Measurements from ENCODE around the gene SQOR. TPM values are rescaled to one million over a fixed set of nuclear protein-coding genes. Genes with fewer than 3 reads are reported as not detected.

The SQOR gene
- total and polyA plus RNA-seq, 2 donors (not counting 1 experiment from before 2014, with no cell fraction given): 81.5 to 129 TPM

GRCh38 chr15:45719490-45719889, 84.7 kb downstream of the SQOR start:
- H2AFZ ChIP-seq (ENCODE audit: low read length): no peak overlapping the region
- no peak for TF ChIP-seq CTCF (conservative IDR thresholded peaks at IDR 0.05 in 1 of 2, IDR thresholded peaks at IDR 0.05 in 1 of 2; ENCODE audit: low read depth in 1 of 2, low read length in 2 of 2)
- TF ChIP-seq EZH2 (IDR thresholded peaks at IDR 0.05; ENCODE audit: low read length, missing control alignments): no peak
- no peak overlapping the region for H3K4me2 ChIP-seq (ENCODE audit: extremely low read depth, insufficient read depth, low read length)

GRCh38 chr15:45720183-45720582, 85.4 kb downstream of the SQOR start:
- Histone ChIP-seq H3K4me2 (ENCODE audit: extremely low read depth, insufficient read depth, low read length) (no peak overlapping the region), H3K4me1 (ENCODE audit: control insufficient read depth, extremely low read depth, insufficient read depth, low read length) (no peaks in the 10 kb centered on the region)

More at GRCh38 chr15:45719490-45719889, 84.7 kb downstream of the SQOR start:
- no peaks in the 10 kb centered on the region for H4K20me1 ChIP-seq (ENCODE audit: control insufficient read depth, extremely low read depth, insufficient read depth, low read length)
- peak in 1 of 2 donors; percentile 43 for DNase-seq (ENCODE audit: low read depth in 2 of 2)
- H3K27me3 ChIP-seq (ENCODE audit: control insufficient read depth, insufficient read depth, low read length): peaks cover 6% of the 10 kb centered on the region
- H3K4me3 ChIP-seq (replicated peaks in 1 of 4; ENCODE audit: control extremely low read depth in 1 of 4, insufficient read depth in 1 of 4, low read depth in 3 of 4, low read length in 4 of 4): no peak overlapping the region
- H3K9ac ChIP-seq (ENCODE audit: insufficient read depth, low read length): no peak overlapping the region
- H3K27ac ChIP-seq (ENCODE audit: insufficient read depth, low read length): no peak overlapping the region
- H3K36me3 ChIP-seq (ENCODE audit: control insufficient read depth, insufficient read depth, low read length): no peaks in the 10 kb centered on the region
- H3K9me3 ChIP-seq (ENCODE audit: control insufficient read depth, insufficient read depth, low read depth, low read length): no peaks in the 10 kb centered on the region
- no peaks in the 10 kb centered on the region for H3K79me2 ChIP-seq (ENCODE audit: control insufficient read depth, insufficient read depth, low read length)
- peaks cover 2% of the 10 kb centered on the region for H3K4me1 ChIP-seq (ENCODE audit: control insufficient read depth, extremely low read depth, insufficient read depth, low read length)

GRCh38 chr15:45728641-45729040, 93.8 kb downstream of the SQOR start:
- H3K4me3 ChIP-seq (replicated peaks in 1 of 4; ENCODE audit: control extremely low read depth in 1 of 4, insufficient read depth in 1 of 4, low read depth in 3 of 4, low read length in 4 of 4): no peak overlapping the region
- no peaks in the 10 kb centered on the region for H4K20me1 ChIP-seq (ENCODE audit: control insufficient read depth, extremely low read depth, insufficient read depth, low read length)
- H3K4me1 ChIP-seq (ENCODE audit: control insufficient read depth, extremely low read depth, insufficient read depth, low read length): no peaks in the 10 kb centered on the region
- no peak overlapping the region for H3K9ac ChIP-seq (ENCODE audit: insufficient read depth, low read length)
- no peaks in the 10 kb centered on the region for H3K9me3 ChIP-seq (ENCODE audit: control insufficient read depth, insufficient read depth, low read depth, low read length)
- H3K36me3 ChIP-seq (ENCODE audit: control insufficient read depth, insufficient read depth, low read length): no peaks in the 10 kb centered on the region
- no peak for TF ChIP-seq EZH2 (IDR thresholded peaks at IDR 0.05; ENCODE audit: low read length, missing control alignments)
- no peak for TF ChIP-seq CTCF (conservative IDR thresholded peaks at IDR 0.05 in 1 of 2, IDR thresholded peaks at IDR 0.05 in 1 of 2; ENCODE audit: low read depth in 1 of 2, low read length in 2 of 2)
- no peaks in the 10 kb centered on the region for H3K79me2 ChIP-seq (ENCODE audit: control insufficient read depth, insufficient read depth, low read length)
- H3K27me3 ChIP-seq (ENCODE audit: control insufficient read depth, insufficient read depth, low read length): no peaks in the 10 kb centered on the region
- no peak for DNase-seq (ENCODE audit: low read depth in 2 of 2)
- H3K4me2 ChIP-seq (ENCODE audit: extremely low read depth, insufficient read depth, low read length): no peak overlapping the region
- H2AFZ ChIP-seq (ENCODE audit: low read length): no peak overlapping the region
- no peak overlapping the region for H3K27ac ChIP-seq (ENCODE audit: insufficient read depth, low read length)

More at GRCh38 chr15:45720183-45720582, 85.4 kb downstream of the SQOR start:
- Histone ChIP-seq H3K9me3 (ENCODE audit: control insufficient read depth, insufficient read depth, low read depth, low read length) (no peaks in the 10 kb centered on the region), H3K27ac (ENCODE audit: insufficient read depth, low read length) (no peak overlapping the region), H4K20me1 (ENCODE audit: control insufficient read depth, extremely low read depth, insufficient read depth, low read length) (no peaks in the 10 kb centered on the region), H3K27me3 (ENCODE audit: control insufficient read depth, insufficient read depth, low read length) (peaks cover 6% of the 10 kb centered on the region), H3K79me2 (ENCODE audit: control insufficient read depth, insufficient read depth, low read length) (no peaks in the 10 kb centered on the region), H2AFZ (ENCODE audit: low read length) (no peak overlapping the region), H3K36me3 (ENCODE audit: control insufficient read depth, insufficient read depth, low read length) (no peaks in the 10 kb centered on the region), H3K4me3 (replicated peaks in 1 of 4; ENCODE audit: control extremely low read depth in 1 of 4, insufficient read depth in 1 of 4, low read depth in 3 of 4, low read length in 4 of 4) (no peak overlapping the region), H3K9ac (ENCODE audit: insufficient read depth, low read length) (no peak overlapping the region)
- TF ChIP-seq EZH2 (IDR thresholded peaks at IDR 0.05; ENCODE audit: low read length, missing control alignments) (no peak), CTCF (conservative IDR thresholded peaks at IDR 0.05 in 1 of 2, IDR thresholded peaks at IDR 0.05 in 1 of 2; ENCODE audit: low read depth in 1 of 2, low read length in 2 of 2) (no peak)
- no peak for DNase-seq (ENCODE audit: low read depth in 2 of 2)
